NT2/D1 (cell line): Measurements from ENCODE around the gene FYCO1.

ENCODE experiments used
- DNase-seq: peaks from one replicate; pipeline ENCODE4 v3.0.0-alpha.2; 2011; ENCODE audit warnings: low read depth, low spot score
- H3K27me3 ChIP-seq: 2 replicates; pipeline ENCODE4 v1.6.0; 2011; ENCODE audit warnings: mild to moderate bottlenecking; ENCODE audit not compliant: insufficient read length, insufficient read depth
- H3K36me3 ChIP-seq: 2 replicates; pipeline ENCODE4 v1.6.1; 2011; ENCODE audit warnings: mild to moderate bottlenecking, low read length, mixed read lengths; ENCODE audit not compliant: insufficient read depth, insufficient read length
- H3K4me1 ChIP-seq: 2 replicates; pipeline ENCODE4 v1.5.1; 2011; ENCODE audit not compliant: insufficient read depth, insufficient read length
- H3K4me3 ChIP-seq: 2 replicates; pipeline ENCODE4 v1.5.1; 2011; ENCODE audit warnings: low read depth; ENCODE audit not compliant: insufficient read length
- H3K9ac ChIP-seq: 2 replicates; pipeline ENCODE4 v1.6.0; 2011; ENCODE audit warnings: low read depth; ENCODE audit not compliant: insufficient read length
- H3K9me3 ChIP-seq: 2 replicates; pipeline ENCODE4 v1.5.1; 2011; ENCODE audit warnings: mild to moderate bottlenecking, low read length; ENCODE audit not compliant: insufficient read depth
- SUZ12 ChIP-seq: IDR thresholded peaks from 2 replicates; pipeline ENCODE4 v1.6.1; 2011; ENCODE audit not compliant: insufficient read length, insufficient read depth; ENCODE audit errors: extremely low read depth
- YY1 ChIP-seq: IDR thresholded peaks from 2 replicates; pipeline ENCODE4 v1.6.1; 2011; ENCODE audit not compliant: insufficient read length, insufficient read depth
- ZNF274 ChIP-seq: IDR thresholded peaks from 2 replicates; pipeline ENCODE4 v1.6.1; 2011; ENCODE audit warnings: mild to moderate bottlenecking, low read depth, low read length

Gene FYCO1

GRCh38 chr3:45939341-45939771, 56.3 kb downstream of the FYCO1 start:
- no peaks in the 10 kb centered on the region for H3K9me3 ChIP-seq
- H3K9ac ChIP-seq = no peak overlapping the region
- DNase-seq = no peak
- peaks cover 23% of the 10 kb centered on the region for H3K36me3 ChIP-seq
- TF ChIP-seq ZNF274 = no peak
- TF ChIP-seq YY1 = no peak
- no peak for TF ChIP-seq SUZ12
- H3K27me3 ChIP-seq = no peaks in the 10 kb centered on the region
- H3K4me3 ChIP-seq = no peak overlapping the region
- peaks cover 5% of the 10 kb centered on the region for H3K4me1 ChIP-seq

GRCh38 chr3:45938864-45939263, 56.8 kb downstream of the FYCO1 start:
- H3K9ac ChIP-seq = no peak overlapping the region
- H3K36me3 ChIP-seq = peaks cover 24% of the 10 kb centered on the region

DNA sequence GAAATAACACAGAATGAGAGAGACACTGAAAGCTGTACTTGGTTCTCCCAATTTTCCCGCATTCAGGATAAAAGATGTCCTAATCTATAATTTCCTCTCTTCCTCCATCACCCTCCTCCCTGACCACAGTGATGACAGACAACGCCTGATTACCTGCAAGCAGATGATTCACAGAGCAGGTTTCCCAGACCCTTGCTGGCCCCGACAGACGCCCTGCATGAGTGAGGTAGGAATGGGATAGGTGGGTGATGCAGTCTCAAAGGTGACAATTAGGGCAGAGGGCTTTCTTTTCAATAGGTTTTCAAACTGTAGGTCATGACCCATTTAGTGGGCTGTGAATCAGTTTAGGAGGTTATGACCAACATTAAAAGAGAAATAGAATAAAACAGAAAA, 57.6 kb downstream of the FYCO1 start:
- Histone ChIP-seq H3K9me3 (no peaks in the 10 kb centered on the region), H3K36me3 (peaks cover 24% of the 10 kb centered on the region), H3K27me3 (no peaks in the 10 kb centered on the region), H3K4me3 (no peak overlapping the region), H3K4me1 (peaks cover 5% of the 10 kb centered on the region), H3K9ac (no peak overlapping the region)
- DNase-seq = no peak
- no peak for TF ChIP-seq YY1
- no peak for TF ChIP-seq ZNF274
- no peak for TF ChIP-seq SUZ12

More at GRCh38 chr3:45938864-45939263, 56.8 kb downstream of the FYCO1 start:
- DNase-seq = peak; percentile 87
- Histone ChIP-seq H3K4me1 (peaks cover 5% of the 10 kb centered on the region), H3K9me3 (no peaks in the 10 kb centered on the region), H3K4me3 (no peak overlapping the region), H3K27me3 (no peaks in the 10 kb centered on the region)
- TF ChIP-seq SUZ12 = no peak
- no peak for TF ChIP-seq YY1

- H3K36me3 ChIP-seq = peaks cover 24% of the 10 kb centered on the region
- no peak overlapping the region for H3K9ac ChIP-seq
- TF ChIP-seq SUZ12 (no peak), ZNF274 (no peak), YY1 (no peak)
- H3K9me3 ChIP-seq = no peaks in the 10 kb centered on the region
- H3K4me3 ChIP-seq = no peak overlapping the region
- no peak for DNase-seq
- peaks cover 5% of the 10 kb centered on the region for H3K4me1 ChIP-seq
- H3K27me3 ChIP-seq = no peaks in the 10 kb centered on the region
Observed at GRCh38 chr3:45937206-45938042, 58.2 kb downstream of the FYCO1 start.

GRCh38 chr3:45936261-45936660, 59.4 kb downstream of the FYCO1 start:
- H3K4me3 ChIP-seq = no peak overlapping the region
- H3K36me3 ChIP-seq = peaks cover 32% of the 10 kb centered on the region
- peaks cover 5% of the 10 kb centered on the region for H3K4me1 ChIP-seq
- TF ChIP-seq SUZ12 = no peak
- H3K27me3 ChIP-seq = no peaks in the 10 kb centered on the region
- no peaks in the 10 kb centered on the region for H3K9me3 ChIP-seq
- DNase-seq = no peak
- no peak overlapping the region for H3K9ac ChIP-seq

GRCh38 chr3:45933591-45933990, 62.0 kb downstream of the FYCO1 start:
- no peak for TF ChIP-seq YY1
- no peak for TF ChIP-seq SUZ12
- TF ChIP-seq ZNF274 = no peak
- H3K4me1 ChIP-seq = peaks cover 2% of the 10 kb centered on the region
- no peak overlapping the region for H3K4me3 ChIP-seq
- H3K36me3 ChIP-seq = peaks cover 56% of the 10 kb centered on the region
- no peak overlapping the region for H3K9ac ChIP-seq
- no peaks in the 10 kb centered on the region for H3K27me3 ChIP-seq
- H3K9me3 ChIP-seq = no peaks in the 10 kb centered on the region
- DNase-seq = no peak

GRCh38 chr3:45932112-45932511, 63.5 kb downstream of the FYCO1 start:
- no peak overlapping the region for H3K9ac ChIP-seq
- peaks cover 64% of the 10 kb centered on the region for H3K36me3 ChIP-seq
- H3K27me3 ChIP-seq = no peaks in the 10 kb centered on the region

More at GRCh38 chr3:45932112-45932511, 63.5 kb downstream of the FYCO1 start:
- TF ChIP-seq YY1 (no peak), SUZ12 (no peak), ZNF274 (no peak)
- H3K9me3 ChIP-seq = no peaks in the 10 kb centered on the region
- H3K4me1 ChIP-seq = no peaks in the 10 kb centered on the region
- no peak overlapping the region for H3K4me3 ChIP-seq
- DNase-seq = no peak
